Neural progenitor cell (in vitro differentiated cells): ENCODE results near the gene WDR1. TPM values are rescaled to one million over a fixed set of nuclear protein-coding genes. Genes with fewer than 3 reads are reported as not detected.

ENCODE experiments used
- DNase-seq: peaks from one replicate; pipeline ENCODE4 v3.0.0-alpha.2; 2016; ENCODE audit warnings: low spot score
- H2AFZ ChIP-seq: fragments of 200-600 bp; sonication (generic); replicated peaks from 2 replicates; pipeline ENCODE4 v1.6.1; 2016; ENCODE audit warnings: antibody characterized with exemption
- H3F3A ChIP-seq: fragments of 200-600 bp; sonication (generic); 2 replicates; pipeline ENCODE4 v1.6.1; 2016; ENCODE audit warnings: antibody characterized with exemption, low read depth
- H3K27ac ChIP-seq: fragments of 200-600 bp; sonication (generic); 2 replicates; pipeline ENCODE4 v1.5.1; 2016; ENCODE audit warnings: mild to moderate bottlenecking
- H3K27me3 ChIP-seq: fragments of 200-600 bp; sonication (generic); 2 replicates; pipeline ENCODE4 v1.6.1; 2016; ENCODE audit warnings: mild to moderate bottlenecking, moderate library complexity
- H3K36me3 ChIP-seq: fragments of 200-600 bp; sonication (generic); 2 replicates; pipeline ENCODE4 v1.5.1; 2016
- H3K4me1 ChIP-seq: fragments of 200-600 bp; sonication (generic); 2 replicates; pipeline ENCODE4 v1.6.1; 2016; ENCODE audit warnings: mixed run types
- H3K4me2 ChIP-seq: fragments of 200-600 bp; sonication (generic); 2 replicates; pipeline ENCODE4 v1.6.1; 2016
- H3K4me3 ChIP-seq: fragments of 200-600 bp; sonication (generic); 2 replicates; pipeline ENCODE4 v1.5.1; 2016
- H3K79me2 ChIP-seq: fragments of 200-600 bp; sonication (generic); 2 replicates; pipeline ENCODE4 v1.6.1; 2016; ENCODE audit warnings: low read depth
- H3K9ac ChIP-seq: fragments of 200-600 bp; sonication (generic); 2 replicates; pipeline ENCODE4 v1.6.1; 2016
- H3K9me3 ChIP-seq: fragments of 200-600 bp; sonication (generic); 2 replicates; pipeline ENCODE4 v1.5.1; 2016; ENCODE audit warnings: low read depth
- H4K20me1 ChIP-seq: fragments of 200-600 bp; sonication (generic); 2 replicates; pipeline ENCODE4 v1.6.1; 2016; ENCODE audit warnings: low read depth
- H3K27ac Mint-ChIP-seq: 3 replicates; pipeline ENCODE4 v1.8.0; 2021; ENCODE audit warnings: mixed read lengths
- H3K27me3 Mint-ChIP-seq: 2 replicates; pipeline ENCODE4 v1.8.0; 2022; ENCODE audit warnings: low read depth, mild to moderate bottlenecking, inconsistent platforms, moderate library complexity, mixed read lengths; ENCODE audit not compliant: insufficient read depth
- H3K36me3 Mint-ChIP-seq: 3 replicates; pipeline ENCODE4 v1.8.0; 2021; ENCODE audit warnings: mixed read lengths
- H3K4me1 Mint-ChIP-seq: 3 replicates; pipeline ENCODE4 v1.8.0; 2021; ENCODE audit warnings: mixed read lengths
- H3K4me3 Mint-ChIP-seq: 3 replicates; pipeline ENCODE4 v1.8.0; 2021; ENCODE audit warnings: mild to moderate bottlenecking, moderate library complexity, mixed read lengths
- H3K9me3 Mint-ChIP-seq: 3 replicates; pipeline ENCODE4 v1.8.0; 2020; ENCODE audit warnings: mixed read lengths
- EZH2 ChIP-seq: fragments of 200-600 bp; sonication (generic); IDR thresholded peaks from 2 replicates; pipeline ENCODE4 v1.6.1; 2017; ENCODE audit warnings: antibody characterized with exemption, mild to moderate bottlenecking, moderate library complexity
- EZH2phosphoT487 ChIP-seq: fragments of 200-600 bp; sonication (generic); IDR thresholded peaks from 2 replicates; pipeline ENCODE4 v1.6.1; 2017; ENCODE audit warnings: antibody characterized with exemption
- total RNA-seq: library from RNA; depleted of rRNA; stranded (reverse); fragments of >200 nt; gene quantifications from 2 replicates; pipeline ENCODE4 v1.2.3, GENCODE V29; 2015; ENCODE audit warnings: low replicate concordance
- TF ChIP-seq, protein P1 (sequence below): fragments of 200-600 bp; sonication (generic); IDR thresholded peaks from 2 replicates; pipeline ENCODE4 v1.5.1; 2017; ENCODE audit warnings: antibody characterized with exemption, mild to moderate bottlenecking

Gene WDR1
- total RNA-seq, 1 donor from 2014 or later: 83.1 TPM

DNA sequence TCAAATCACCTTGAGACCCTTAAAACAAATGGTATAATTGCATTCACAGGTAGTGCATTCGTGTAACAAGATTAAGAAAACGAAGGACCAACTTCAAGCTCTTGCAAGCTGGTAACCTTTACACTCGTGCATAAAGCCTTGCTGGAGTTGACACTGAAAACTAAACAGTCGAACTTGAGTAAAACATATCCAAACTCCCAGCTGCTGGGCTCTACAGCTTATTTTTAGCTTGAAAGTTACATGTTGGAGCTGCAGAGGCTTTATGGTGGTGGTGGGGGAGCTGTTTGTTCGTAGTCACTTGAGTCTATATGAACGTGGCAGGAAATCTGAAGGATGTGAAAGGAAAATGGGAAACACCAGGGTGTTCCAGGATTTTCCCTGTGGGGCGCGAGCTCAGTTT is 2.7 kb upstream of the WDR1 start:
- H3K9me3 ChIP-seq: no peaks in the 10 kb centered on the region
- Mint-ChIP-seq H3K9me3 (no peaks in the 10 kb centered on the region), H3K4me3 (no peak overlapping the region), H3K36me3 (peaks cover 5% of the 10 kb centered on the region), H3K27ac (no peak overlapping the region), H3K27me3 (peaks cover 10% of the 10 kb centered on the region), H3K4me1 (peaks cover 57% of the 10 kb centered on the region)
- no peak for TF ChIP-seq EZH2
- TF ChIP-seq, protein P1, sequence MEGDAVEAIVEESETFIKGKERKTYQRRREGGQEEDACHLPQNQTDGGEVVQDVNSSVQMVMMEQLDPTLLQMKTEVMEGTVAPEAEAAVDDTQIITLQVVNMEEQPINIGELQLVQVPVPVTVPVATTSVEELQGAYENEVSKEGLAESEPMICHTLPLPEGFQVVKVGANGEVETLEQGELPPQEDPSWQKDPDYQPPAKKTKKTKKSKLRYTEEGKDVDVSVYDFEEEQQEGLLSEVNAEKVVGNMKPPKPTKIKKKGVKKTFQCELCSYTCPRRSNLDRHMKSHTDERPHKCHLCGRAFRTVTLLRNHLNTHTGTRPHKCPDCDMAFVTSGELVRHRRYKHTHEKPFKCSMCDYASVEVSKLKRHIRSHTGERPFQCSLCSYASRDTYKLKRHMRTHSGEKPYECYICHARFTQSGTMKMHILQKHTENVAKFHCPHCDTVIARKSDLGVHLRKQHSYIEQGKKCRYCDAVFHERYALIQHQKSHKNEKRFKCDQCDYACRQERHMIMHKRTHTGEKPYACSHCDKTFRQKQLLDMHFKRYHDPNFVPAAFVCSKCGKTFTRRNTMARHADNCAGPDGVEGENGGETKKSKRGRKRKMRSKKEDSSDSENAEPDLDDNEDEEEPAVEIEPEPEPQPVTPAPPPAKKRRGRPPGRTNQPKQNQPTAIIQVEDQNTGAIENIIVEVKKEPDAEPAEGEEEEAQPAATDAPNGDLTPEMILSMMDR: no peak
- TF ChIP-seq EZH2phosphoT487: no peak
- H2AFZ ChIP-seq: no peak overlapping the region
- peaks cover 19% of the 10 kb centered on the region for H4K20me1 ChIP-seq
- H3K36me3 ChIP-seq: no peaks in the 10 kb centered on the region
- DNase-seq: no peak
- no peak overlapping the region for H3K9ac ChIP-seq
- H3K27me3 ChIP-seq: no peaks in the 10 kb centered on the region
- H3K79me2 ChIP-seq: peaks cover 20% of the 10 kb centered on the region
- H3K4me1 ChIP-seq: peaks cover 26% of the 10 kb centered on the region
- no peak overlapping the region for H3K4me3 ChIP-seq
- no peak overlapping the region for H3K27ac ChIP-seq
- peaks cover 5% of the 10 kb centered on the region for H3F3A ChIP-seq
- no peak overlapping the region for H3K4me2 ChIP-seq

GRCh38 chr4:10118048-10119004 is 1.7 kb upstream of the WDR1 start:
- no peak for DNase-seq
- H2AFZ ChIP-seq: no peak overlapping the region
- Mint-ChIP-seq H3K27me3 (peaks cover 10% of the 10 kb centered on the region), H3K27ac (peak overlapping the region; percentile 52), H3K36me3 (peaks cover 13% of the 10 kb centered on the region), H3K4me1 (peaks cover 55% of the 10 kb centered on the region), H3K9me3 (no peaks in the 10 kb centered on the region), H3K4me3 (peak overlapping the region; percentile 93)
- H3K4me1 ChIP-seq: peaks cover 19% of the 10 kb centered on the region
- H3K9me3 ChIP-seq: no peaks in the 10 kb centered on the region
- H3K4me3 ChIP-seq: peak overlapping the region; percentile 79
- no peak overlapping the region for H3K9ac ChIP-seq
- no peak overlapping the region for H3K27ac ChIP-seq
- H3K4me2 ChIP-seq: peak overlapping the region; percentile 85
- peaks cover 5% of the 10 kb centered on the region for H3F3A ChIP-seq
- H3K79me2 ChIP-seq: peaks cover 30% of the 10 kb centered on the region
- H3K36me3 ChIP-seq: no peaks in the 10 kb centered on the region
- no peaks in the 10 kb centered on the region for H3K27me3 ChIP-seq
- H4K20me1 ChIP-seq: peaks cover 28% of the 10 kb centered on the region
- TF ChIP-seq, protein P1: no peak
- TF ChIP-seq EZH2phosphoT487 (no peak), EZH2 (no peak)

- peaks cover 19% of the 10 kb centered on the region for H3K36me3 Mint-ChIP-seq
- H3F3A ChIP-seq: peaks cover 5% of the 10 kb centered on the region
- peaks cover 38% of the 10 kb centered on the region for H3K79me2 ChIP-seq
- peaks cover 36% of the 10 kb centered on the region for H4K20me1 ChIP-seq
- no peaks in the 10 kb centered on the region for H3K9me3 ChIP-seq
- TF ChIP-seq EZH2phosphoT487 (no peak), EZH2 (no peak)
- TF ChIP-seq, protein P1: no peak
- peak overlapping the region; percentile 81 for H3K9ac ChIP-seq
- peak overlapping the region; percentile 85 for H3K4me2 ChIP-seq
- H3K27me3 Mint-ChIP-seq: peaks cover 11% of the 10 kb centered on the region
- no peaks in the 10 kb centered on the region for H3K9me3 Mint-ChIP-seq
- peak overlapping the region; percentile 91 for H3K27ac ChIP-seq
- DNase-seq: peak; percentile 41
- H3K4me3 Mint-ChIP-seq: peak overlapping the region; percentile 93
- H2AFZ ChIP-seq: no peak overlapping the region
- H3K27ac Mint-ChIP-seq: peak overlapping the region; percentile 91
- H3K4me1 Mint-ChIP-seq: peaks cover 48% of the 10 kb centered on the region
- peak overlapping the region; percentile 79 for H3K4me3 ChIP-seq
- H3K36me3 ChIP-seq: no peaks in the 10 kb centered on the region
- H3K27me3 ChIP-seq: no peaks in the 10 kb centered on the region
- peaks cover 18% of the 10 kb centered on the region for H3K4me1 ChIP-seq
Observed at GRCh38 chr4:10117359-10118047, 904 bp upstream of the WDR1 start.
